Activated T-cell treated with anti-CD3 and anti-CD28 coated beads, Interleukin-2, amount 50 U/mL, for 72 hours (primary cell): ENCODE results near the gene CCDC160. TPM values are rescaled to one million over a fixed set of nuclear protein-coding genes. Genes with fewer than 3 reads are reported as not detected.
"Not testable (repeated sequence)": the region's sequence is repeated elsewhere in the genome, so short reads cannot be mapped to it uniquely, and the experiment has no call there.

ENCODE experiments used
- ATAC-seq, 2 donors: fragments of 150-1000 bp; cut with Tn5 transposase; replicated peaks in 1 of 2; 2 replicates each; pipeline ENCODE4 v1.10.0; 2021; ENCODE audit warnings: moderate library complexity in 2 of 2, mild to moderate bottlenecking in 1 of 2
- DNase-seq, 2 donors: peaks; one replicate each; pipeline ENCODE4 v3.0.0; 2021 to 2022; ENCODE audit warnings: mixed read lengths in 1 of 2
- H3K27ac Mint-ChIP-seq: one replicate; pipeline ENCODE4 v1.8.0; 2022; ENCODE audit warnings: mild to moderate bottlenecking, moderate library complexity, mixed read lengths
- H3K27me3 Mint-ChIP-seq: one replicate; pipeline ENCODE4 v1.8.0; 2022; ENCODE audit warnings: low read depth, mixed read lengths
- H3K36me3 Mint-ChIP-seq, 2 donors: one replicate each; pipeline ENCODE4 v1.8.0; 2022; ENCODE audit warnings: mixed read lengths in 2 of 2, mild to moderate bottlenecking in 1 of 2; ENCODE audit not compliant: insufficient read depth in 2 of 2
- H3K4me1 Mint-ChIP-seq: one replicate; pipeline ENCODE4 v1.8.0; 2022; ENCODE audit warnings: low read depth, mixed read lengths
- H3K4me3 Mint-ChIP-seq, 2 donors: one replicate each; pipeline ENCODE4 v1.8.0; 2022; ENCODE audit warnings: mild to moderate bottlenecking in 2 of 2, mixed read lengths in 2 of 2, moderate library complexity in 2 of 2
- H3K9me3 Mint-ChIP-seq, 2 donors: one replicate each; pipeline ENCODE4 v1.8.0; 2022; ENCODE audit warnings: mixed read lengths in 2 of 2
- total RNA-seq, 2 donors: library from RNA; stranded (reverse); gene quantifications; one replicate each; pipeline ENCODE4 v1.2.3, GENCODE V29; 2022

Gene CCDC160
- total RNA-seq, 2 donors from 2014 or later = not detected

DNA sequence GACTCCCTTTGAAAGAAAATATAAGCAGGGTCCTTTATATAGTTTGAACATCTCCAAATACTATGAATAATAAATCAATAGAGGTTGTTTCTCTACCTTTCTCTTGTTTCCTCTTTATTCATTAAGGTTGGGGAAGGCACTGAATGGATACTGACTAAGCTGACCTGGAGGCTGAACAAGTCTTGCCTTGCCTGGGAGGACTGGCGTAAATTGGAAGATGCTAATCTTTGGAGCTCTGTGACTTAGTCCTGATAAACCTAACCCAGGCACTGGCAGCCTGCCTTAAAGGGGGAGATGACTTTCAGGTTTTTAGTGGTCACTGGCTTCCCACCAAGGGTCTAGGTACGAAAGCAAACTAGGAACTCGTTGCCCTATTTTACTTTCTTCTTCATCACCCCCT is 10.5 kb downstream of the CCDC160 start:
- H3K4me3 Mint-ChIP-seq = no peak overlapping the region
- H3K27ac Mint-ChIP-seq = no peak overlapping the region
- ATAC-seq = no peak
- no peaks in the 10 kb centered on the region for H3K36me3 Mint-ChIP-seq
- no peaks in the 10 kb centered on the region for H3K9me3 Mint-ChIP-seq
- no peaks in the 10 kb centered on the region for H3K4me1 Mint-ChIP-seq
- H3K27me3 Mint-ChIP-seq = peaks cover 50% of the 10 kb centered on the region
- no peak for DNase-seq

- DNase-seq = no peak
- no peaks in the 10 kb centered on the region for H3K36me3 Mint-ChIP-seq
- H3K27ac Mint-ChIP-seq = no peak overlapping the region
- ATAC-seq = no peak
- peaks cover 43% of the 10 kb centered on the region for H3K27me3 Mint-ChIP-seq
- peaks cover 13% of the 10 kb centered on the region for H3K4me1 Mint-ChIP-seq
- no peak overlapping the region for H3K4me3 Mint-ChIP-seq
- H3K9me3 Mint-ChIP-seq = no peaks in the 10 kb centered on the region
These were observed 12.3 kb downstream of the CCDC160 start for GRCh38 chrX:134249241-134249640.

DNA sequence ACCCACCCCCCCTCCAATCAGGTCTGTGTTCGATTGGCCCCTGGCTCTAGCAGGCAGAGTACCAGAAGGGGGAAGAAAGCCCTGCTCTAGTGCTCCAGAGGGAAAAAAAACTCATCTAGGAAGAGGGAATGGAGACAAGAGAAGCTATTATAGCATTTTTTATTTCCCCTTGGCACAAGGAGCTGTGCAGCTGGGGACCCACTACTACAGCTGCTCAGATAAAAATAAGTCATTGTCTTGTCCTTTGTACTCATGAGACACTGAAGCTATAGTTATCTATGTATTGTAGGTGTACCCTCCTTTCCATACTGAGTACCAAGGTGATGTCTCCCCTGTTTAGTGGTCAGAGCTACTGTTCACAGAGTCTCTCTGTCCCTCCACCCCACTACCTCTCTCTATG is 14.3 kb downstream of the CCDC160 start:
- H3K9me3 Mint-ChIP-seq = no peaks in the 10 kb centered on the region
- H3K36me3 Mint-ChIP-seq = no peaks in the 10 kb centered on the region
- ATAC-seq (no peak), DNase-seq (no peak)
- peaks cover 31% of the 10 kb centered on the region for H3K27me3 Mint-ChIP-seq
- no peak overlapping the region for H3K4me3 Mint-ChIP-seq
- H3K4me1 Mint-ChIP-seq = peaks cover 13% of the 10 kb centered on the region
- no peak overlapping the region for H3K27ac Mint-ChIP-seq

DNA sequence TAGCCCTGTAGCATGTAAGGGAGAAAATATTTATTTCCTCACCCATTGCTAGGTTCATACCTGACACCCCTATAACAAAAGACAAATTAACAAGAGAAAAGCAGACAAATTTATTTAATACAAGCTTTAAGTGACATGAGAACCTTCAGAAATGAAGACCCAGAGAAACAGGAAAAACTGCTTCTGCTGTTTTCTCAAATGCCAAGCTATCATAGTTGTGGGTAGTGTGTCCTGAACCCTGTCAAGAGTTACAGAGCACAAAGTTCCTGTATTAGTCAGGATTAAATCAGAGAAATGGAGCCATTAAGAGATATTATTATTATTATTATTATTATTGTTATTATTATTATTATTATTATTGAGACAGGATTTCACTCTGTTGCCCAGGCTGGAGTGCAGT is 17.5 kb downstream of the CCDC160 start:
- no peak for DNase-seq
- Mint-ChIP-seq H3K4me3 (no peak overlapping the region), H3K36me3 (no peaks in the 10 kb centered on the region), H3K27me3 (peaks cover 30% of the 10 kb centered on the region), H3K27ac (no peak overlapping the region), H3K9me3 (no peaks in the 10 kb centered on the region), H3K4me1 (peaks cover 13% of the 10 kb centered on the region)
- no peak for ATAC-seq

GRCh38 chrX:134255555-134255954 is 18.6 kb downstream of the CCDC160 start:
- no peaks in the 10 kb centered on the region for H3K9me3 Mint-ChIP-seq

DNA sequence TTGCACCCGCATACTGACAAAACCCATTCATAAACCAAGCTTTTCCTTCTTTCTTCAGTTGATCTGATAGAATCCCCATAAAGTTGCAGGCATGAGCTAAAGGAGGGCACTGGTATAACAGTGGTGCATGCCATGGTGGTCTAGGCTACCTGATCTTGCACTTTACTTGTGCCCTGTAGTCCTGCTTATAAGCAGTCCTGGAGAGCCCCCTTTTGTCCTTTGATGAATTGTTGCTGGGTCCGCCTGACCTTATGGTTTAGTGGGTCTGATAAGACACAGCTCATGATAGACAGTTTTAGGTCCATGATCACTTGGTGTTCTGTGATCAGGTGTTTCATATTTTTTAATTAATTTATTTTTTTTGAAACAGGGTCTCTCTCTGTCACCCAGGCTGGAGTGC is 19.7 kb downstream of the CCDC160 start:
- no peaks in the 10 kb centered on the region for H3K36me3 Mint-ChIP-seq
- H3K4me3 Mint-ChIP-seq = no peak overlapping the region
- no peak for ATAC-seq
- peaks cover 13% of the 10 kb centered on the region for H3K4me1 Mint-ChIP-seq
- no peak overlapping the region for H3K27ac Mint-ChIP-seq
- DNase-seq = no peak
- H3K9me3 Mint-ChIP-seq = no peaks in the 10 kb centered on the region
- H3K27me3 Mint-ChIP-seq = peaks cover 28% of the 10 kb centered on the region

More at GRCh38 chrX:134255555-134255954, 18.6 kb downstream of the CCDC160 start:
- DNase-seq = no peak
- no peak for ATAC-seq
- no peak overlapping the region for H3K4me3 Mint-ChIP-seq
- peaks cover 26% of the 10 kb centered on the region for H3K27me3 Mint-ChIP-seq
- no peaks in the 10 kb centered on the region for H3K36me3 Mint-ChIP-seq
- peaks cover 13% of the 10 kb centered on the region for H3K4me1 Mint-ChIP-seq
- H3K27ac Mint-ChIP-seq = no peak overlapping the region

DNA sequence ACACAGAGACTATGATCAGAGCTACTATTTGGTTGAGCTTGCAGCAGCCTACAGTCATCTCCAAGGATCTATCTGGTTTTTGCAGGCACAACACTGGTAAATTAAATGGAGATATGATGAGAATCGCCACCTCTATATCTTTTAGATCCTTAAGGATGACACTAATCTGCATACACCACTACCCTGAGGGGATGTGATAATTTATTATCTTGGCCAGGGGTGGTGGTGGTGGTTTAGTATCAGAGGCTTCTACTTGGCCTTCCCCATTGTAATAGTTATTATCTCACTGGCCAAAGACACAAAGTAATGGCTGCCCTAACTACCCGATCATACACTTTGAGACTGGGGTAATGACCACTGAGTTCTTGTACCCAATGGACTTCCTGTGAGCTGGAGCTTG is 21.2 kb downstream of the CCDC160 start:
- Mint-ChIP-seq H3K4me1 (peaks cover 7% of the 10 kb centered on the region), H3K27ac (no peak overlapping the region), H3K9me3 (no peaks in the 10 kb centered on the region), H3K27me3 (peaks cover 25% of the 10 kb centered on the region), H3K36me3 (no peaks in the 10 kb centered on the region), H3K4me3 (no peak overlapping the region)
- DNase-seq (no peak), ATAC-seq (no peak)

- not testable (repeated sequence) for ATAC-seq, H3K4me3 Mint-ChIP-seq, DNase-seq, H3K27ac Mint-ChIP-seq, H3K4me1 Mint-ChIP-seq, H3K9me3 Mint-ChIP-seq, H3K36me3 Mint-ChIP-seq
- peaks cover 27% of the 10 kb centered on the region for H3K27me3 Mint-ChIP-seq
These were observed 49.0 kb downstream of the CCDC160 start for GRCh38 chrX:134285934-134286333.

DNA sequence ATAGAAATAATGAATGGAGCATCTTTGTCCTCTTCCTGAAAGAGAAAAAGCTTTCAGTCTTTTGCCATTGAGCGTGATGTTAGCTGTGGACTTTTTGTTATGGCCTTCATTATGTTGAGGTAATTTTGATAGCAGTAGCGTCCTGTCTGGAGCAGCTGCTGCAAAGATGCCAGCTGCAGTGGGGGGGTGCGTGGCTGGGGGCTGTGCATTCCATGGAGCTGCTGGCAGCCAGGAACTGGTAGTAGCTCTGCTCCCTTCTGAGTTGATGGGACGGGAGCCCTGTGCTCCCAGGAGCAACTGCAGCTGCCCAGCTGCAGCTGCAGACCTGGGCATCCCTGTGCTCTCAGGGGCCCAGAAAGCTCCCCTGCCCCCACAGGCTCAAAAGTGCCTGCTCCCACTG is 50.4 kb downstream of the CCDC160 start:
- ATAC-seq (no peak), DNase-seq (no peak)
- H3K27me3 Mint-ChIP-seq = peaks cover 28% of the 10 kb centered on the region
- H3K9me3 Mint-ChIP-seq = no peaks in the 10 kb centered on the region
- H3K27ac Mint-ChIP-seq = no peak overlapping the region
- H3K4me1 Mint-ChIP-seq = no peaks in the 10 kb centered on the region
- no peak overlapping the region for H3K4me3 Mint-ChIP-seq
- no peaks in the 10 kb centered on the region for H3K36me3 Mint-ChIP-seq

DNA sequence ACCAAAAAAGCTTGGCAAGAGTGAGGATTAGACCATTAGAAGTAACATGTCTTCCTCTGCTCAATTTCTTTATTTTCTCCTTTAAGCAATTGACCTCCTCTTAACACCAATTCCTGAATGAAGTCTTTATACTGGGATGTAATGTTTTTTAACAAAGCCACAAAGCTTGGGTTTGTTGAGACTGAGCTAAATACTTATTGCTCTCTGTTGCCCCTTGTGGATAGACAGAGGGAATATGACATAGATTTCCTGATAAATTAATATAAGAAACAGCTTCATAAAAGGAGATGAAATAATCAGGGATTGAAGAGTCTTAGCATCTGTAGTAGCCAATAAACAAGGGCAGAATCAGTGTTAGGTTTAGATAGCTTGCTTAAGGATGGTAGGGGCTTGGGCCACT is 57.6 kb downstream of the CCDC160 start:
- Mint-ChIP-seq H3K27ac (no peak overlapping the region), H3K4me3 (no peak overlapping the region), H3K27me3 (peaks cover 41% of the 10 kb centered on the region), H3K36me3 (peaks cover 2% of the 10 kb centered on the region in 2 donors), H3K9me3 (peaks cover 0 to 2% of the 10 kb centered on the region in 2 donors), H3K4me1 (no peaks in the 10 kb centered on the region)
- ATAC-seq (no peak), DNase-seq (no peak)

Other genes starting within 250 kb of the CCDC160 start
- 10 to 100 TPM; 47.0 to 48.6 TPM for gene PHF6, start 136.1 kb downstream of the CCDC160 start, total RNA-seq
- gene HPRT1, start 223.0 kb downstream of the CCDC160 start, total RNA-seq = 10 to 100 TPM; 58.5 to 64.3 TPM